Right ventricle myocardium superior (tissue), 1 donor: ENCODE results near the gene DDX42. TPM values are rescaled to one million over a fixed set of nuclear protein-coding genes. Genes with fewer than 3 reads are reported as not detected.
A peak's percentile ranks its signal among the peaks of the same experiment; 100 is the strongest.
"Not testable (repeated sequence)": the region's sequence is repeated elsewhere in the genome, so short reads cannot be mapped to it uniquely, and the experiment has no call there.

Source experiments
- ATAC-seq: fragments of 200-7000 bp; cut with Tn5 transposase; one replicate; pipeline ENCODE4 v1.9.1; 2020; ENCODE audit warnings: mild to moderate bottlenecking; ENCODE audit not compliant: poor library complexity
- DNase-seq: peaks from one replicate; pipeline ENCODE4 v3.0.0-alpha.2; 2020
- intact Hi-C: fragments of 100-400 bp; cut with DNase I; formaldehyde crosslinking; loops from one replicate; pipeline ENCODE4 v1.11.2; 2022
- total RNA-seq: library from RNA; stranded (reverse); fragmentation: NEBNext Ultra II Directional; extraction: Animal tissue kit (Norgen Biotek cat#: 25700); gene quantifications from one replicate; pipeline ENCODE4 v1.2.1, GENCODE V29; 2021
- donor health status: DM: no; HTN: yes; CAD: no; lungs with severe emphysema.

Gene DDX42
- total RNA-seq, 1 donor from 2014 or later, result 42.4 TPM

DNA sequence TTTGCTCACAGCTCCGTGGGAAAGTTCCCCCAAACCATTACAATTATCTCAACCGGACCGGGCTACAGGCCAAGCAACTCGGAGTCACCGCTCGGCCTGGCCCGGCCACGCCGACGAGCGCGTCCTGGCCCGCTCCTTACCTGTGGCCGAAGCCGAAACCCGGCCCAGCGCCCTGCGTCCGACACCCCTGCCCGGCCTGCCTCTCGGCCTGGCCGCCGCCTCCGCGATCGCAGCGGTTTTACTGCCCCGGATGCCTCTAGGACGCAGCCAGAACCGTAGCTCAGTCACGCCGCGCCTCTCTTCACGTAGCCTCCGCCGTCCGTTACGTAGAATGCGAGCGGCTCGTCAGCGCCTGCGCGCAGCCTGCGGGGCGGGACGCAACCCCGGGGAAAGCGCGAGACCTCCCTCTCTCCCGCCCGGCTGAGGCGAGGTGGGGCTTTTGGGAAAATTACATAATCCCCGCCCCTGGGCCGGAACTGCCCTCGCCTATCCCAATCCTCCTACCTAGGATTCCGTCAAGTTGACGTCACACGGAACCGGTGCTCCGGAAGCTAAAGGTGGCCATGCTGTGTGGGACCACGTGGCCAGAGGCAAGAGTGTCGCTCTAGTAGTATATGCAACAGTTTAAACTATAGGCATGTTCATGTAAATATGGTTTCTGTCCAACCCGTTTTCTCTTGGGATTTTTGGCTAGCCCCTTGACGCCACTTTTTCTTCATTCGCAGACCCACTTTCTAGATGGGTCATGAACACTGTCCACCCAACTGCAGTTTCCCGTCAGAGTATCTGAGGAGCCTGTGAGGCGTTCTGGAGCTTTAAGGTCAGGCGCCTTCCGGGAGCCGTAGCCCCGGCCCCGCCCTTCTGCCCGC is 464 bp upstream of the DDX42 start, which contains the start of gene CCDC47:
Gene CCDC47, minus strand, starts transcription at position 326 of the 869 bp plus-strand sequence. CDS start 7,422 bp downstream, outside the sequence.
- ATAC-seq (peak; percentile 95), DNase-seq (peak; percentile 98)
- intact Hi-C loops, result no loop called here

DNA sequence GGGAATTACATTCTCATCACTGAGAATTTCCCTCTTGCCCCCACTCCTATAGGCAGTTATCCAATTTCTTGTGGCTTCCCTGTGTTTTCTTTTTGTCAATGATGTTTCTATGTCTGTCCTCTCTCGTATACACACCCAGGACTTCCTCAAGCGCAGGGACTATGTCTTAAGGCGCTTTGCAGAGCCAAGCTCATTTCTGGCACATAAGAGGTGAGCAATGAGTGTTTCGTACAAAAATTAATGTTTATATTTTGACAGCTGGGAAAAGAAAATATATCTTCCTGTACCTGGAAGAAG is 947 bp downstream of the DDX42 start:
- ATAC-seq (no peak), DNase-seq (no peak)
- intact Hi-C loops, result no loop called here

DNA sequence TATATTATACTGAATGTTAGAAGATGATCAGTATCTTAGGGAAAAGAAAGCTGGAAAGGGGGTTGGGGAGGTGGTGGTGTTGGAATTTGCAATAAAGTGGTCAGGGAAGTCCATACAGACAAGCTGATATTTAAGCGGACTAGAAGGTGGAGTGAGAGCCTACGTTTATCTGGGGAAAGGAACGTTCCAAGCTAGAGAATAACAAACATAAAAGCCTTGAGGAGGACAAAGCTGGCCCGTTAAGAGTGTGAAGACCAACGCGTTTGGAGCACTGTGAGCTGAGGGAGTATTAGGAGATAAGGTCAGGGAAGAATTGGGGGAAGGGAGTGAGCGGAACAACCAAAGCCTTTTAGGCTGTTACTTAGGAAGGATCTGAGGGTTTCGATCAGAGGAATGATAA is 1.4 kb downstream of the DDX42 start:
- DNase-seq (no peak), ATAC-seq (no peak)
- intact Hi-C loops, result no loop called here

DNA sequence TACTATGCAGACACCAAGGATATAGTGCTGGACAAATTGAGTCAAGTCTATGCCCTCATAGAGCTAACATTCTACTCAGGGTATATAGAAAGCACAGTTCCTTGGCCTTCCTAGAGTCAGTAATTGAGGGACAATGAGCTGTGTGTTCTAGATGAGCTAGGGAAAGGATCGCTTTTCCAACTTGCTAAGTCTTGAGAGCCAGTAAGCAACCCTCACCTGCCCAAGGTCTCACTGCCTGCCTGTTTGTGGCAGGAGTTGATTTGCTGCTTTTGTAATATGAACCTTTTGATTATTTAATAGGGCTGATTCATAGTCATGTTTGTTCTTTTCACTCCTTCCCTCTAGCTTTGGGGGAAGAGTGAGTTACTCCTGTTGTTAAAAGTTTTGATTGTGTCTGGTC is 6.5 kb downstream of the DDX42 start:
- intact Hi-C loops, result no loop called here
- ATAC-seq, result no peak

DNA sequence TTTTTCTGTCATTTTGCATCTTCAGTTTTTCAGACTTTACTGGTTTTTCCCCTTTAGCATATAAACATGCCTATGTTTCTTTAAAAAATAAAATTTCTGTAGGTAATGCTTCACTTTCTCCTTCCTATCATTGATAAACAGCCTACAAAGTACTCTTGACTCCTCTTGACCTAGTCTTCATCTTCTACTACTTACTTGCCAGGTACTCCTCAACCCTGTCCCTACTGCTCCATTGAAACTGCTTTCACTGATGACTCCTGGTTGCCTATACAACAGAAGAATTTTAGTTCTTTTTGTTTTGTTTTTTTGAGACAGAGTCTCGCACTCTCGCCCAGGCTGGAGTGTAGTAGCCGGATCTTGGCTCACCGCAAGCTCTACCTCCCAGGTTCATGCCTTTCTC is 7.0 kb downstream of the DDX42 start:
- ATAC-seq (no peak), DNase-seq (no peak)
- intact Hi-C loops, result no loop called here

More for the DNA sequence above, 6.5 kb downstream of the DDX42 start:
- no peak for DNase-seq

DNA sequence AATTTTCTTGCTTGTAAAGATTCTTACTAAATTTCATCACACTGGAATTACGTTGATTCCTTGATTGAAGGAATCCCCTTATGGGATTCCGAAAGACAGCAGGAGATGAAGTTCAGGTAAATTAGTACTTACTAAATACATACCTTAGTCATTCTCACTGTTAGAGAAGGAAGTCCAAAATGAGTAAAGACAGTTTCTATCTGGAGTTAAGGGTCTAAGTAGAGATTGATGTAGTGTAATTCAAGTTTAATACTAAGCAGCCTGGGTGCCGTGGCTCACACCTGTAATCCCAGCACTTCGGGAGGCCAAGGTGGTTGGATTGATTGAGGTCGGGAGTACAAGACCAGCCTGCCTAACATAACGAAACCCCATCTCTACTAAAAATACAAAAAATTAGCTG is 9.6 kb downstream of the DDX42 start:
- no peak for ATAC-seq
- DNase-seq, result no peak
- intact Hi-C loops, result no loop called here

DNA sequence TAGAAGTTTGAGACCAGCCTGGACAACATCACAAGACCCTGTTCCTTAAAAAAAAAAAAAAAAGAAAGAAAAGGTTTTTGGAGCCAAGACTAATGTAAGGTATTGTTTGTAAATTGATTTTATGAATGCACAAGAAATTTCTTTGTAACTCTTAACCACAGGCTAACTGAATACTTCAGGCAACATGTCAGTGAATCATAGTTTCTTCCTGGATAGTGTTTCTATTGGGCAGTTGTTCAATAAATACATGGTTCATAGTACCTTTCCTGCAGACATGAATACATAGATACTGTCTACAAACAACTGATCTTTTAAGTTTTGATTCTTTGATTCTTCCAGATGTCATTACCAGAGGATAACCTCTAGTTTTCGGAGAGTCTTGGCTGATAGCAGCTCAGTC is 11.6 kb downstream of the DDX42 start:
- intact Hi-C loops, result no loop called here
- DNase-seq, result no peak
- ATAC-seq, result no peak

DNA sequence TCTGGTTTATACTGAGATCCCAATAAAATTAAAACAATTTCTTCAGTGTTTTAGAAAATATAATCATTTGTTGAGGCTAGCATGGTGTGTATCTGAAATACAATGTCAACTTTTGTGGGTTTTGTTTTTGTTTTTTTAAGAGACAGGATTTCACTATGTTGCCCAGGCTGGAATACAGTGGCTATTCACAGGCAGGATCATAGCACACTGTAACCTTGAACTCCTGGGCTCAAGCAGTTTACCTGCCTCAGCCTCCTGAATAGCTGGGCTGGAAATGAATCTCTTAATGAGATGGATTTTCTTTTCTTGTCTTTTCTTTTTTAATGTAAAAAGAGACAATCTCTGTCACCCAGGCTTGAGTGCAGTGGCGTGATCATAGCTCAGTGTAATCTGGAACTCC is 12.1 kb downstream of the DDX42 start:
- DNase-seq (no peak), ATAC-seq (no peak)
- intact Hi-C loops, result no loop called here

DNA sequence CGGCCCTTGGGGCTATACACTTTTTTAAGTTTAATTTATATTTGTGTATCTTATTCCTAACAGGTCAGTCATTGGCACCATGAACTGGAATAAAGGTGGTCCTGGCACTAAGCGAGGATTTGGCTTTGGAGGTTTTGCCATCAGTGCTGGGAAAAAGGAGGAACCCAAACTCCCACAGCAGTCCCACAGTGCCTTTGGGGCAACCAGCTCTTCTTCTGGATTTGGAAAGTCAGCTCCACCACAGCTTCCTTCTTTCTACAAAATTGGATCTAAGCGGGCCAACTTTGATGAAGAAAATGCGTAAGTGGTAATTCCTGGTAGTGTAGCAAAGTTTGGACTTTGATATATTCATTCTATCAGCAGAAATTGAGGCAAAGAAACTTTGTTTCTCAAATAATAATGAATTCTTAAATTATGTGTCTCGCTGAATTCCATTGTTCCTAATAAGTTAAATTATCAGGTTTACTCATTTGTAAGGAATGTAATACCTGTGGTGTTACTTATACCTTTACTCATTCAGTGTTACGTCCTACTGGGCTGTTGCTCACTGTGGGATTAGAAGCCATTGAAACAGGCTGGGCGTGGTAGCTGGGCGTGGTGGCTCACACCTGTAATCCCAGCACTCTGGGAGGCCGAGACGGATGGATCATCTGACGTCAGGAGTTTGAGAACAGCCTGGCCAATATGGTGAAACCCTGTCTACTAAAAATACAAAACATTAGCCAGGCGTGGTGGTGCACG is 13.2 kb downstream of the DDX42 start:
- ATAC-seq (no peak), DNase-seq (no peak)
- intact Hi-C loops, result no loop called here

DNA sequence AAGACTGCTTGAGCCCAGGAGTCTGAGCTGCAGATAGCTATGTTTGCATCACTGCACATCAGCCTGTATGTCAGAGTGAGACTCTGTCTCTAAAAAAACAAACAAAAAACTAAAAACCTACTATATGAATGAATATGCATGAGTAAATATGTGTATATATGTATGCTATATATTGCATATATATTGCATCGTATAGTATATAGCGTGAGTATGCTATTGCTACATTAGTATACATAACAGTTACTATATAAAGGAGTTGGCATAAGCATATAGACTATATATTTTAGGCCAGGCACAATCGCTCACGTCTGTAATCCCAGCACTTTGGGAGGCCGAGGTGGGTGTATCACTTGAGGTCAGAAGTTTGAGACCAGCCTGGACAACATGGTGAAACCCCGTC is 16.1 kb downstream of the DDX42 start:
- ATAC-seq (no peak), DNase-seq (no peak)
- intact Hi-C loops, result no loop called here

DNA sequence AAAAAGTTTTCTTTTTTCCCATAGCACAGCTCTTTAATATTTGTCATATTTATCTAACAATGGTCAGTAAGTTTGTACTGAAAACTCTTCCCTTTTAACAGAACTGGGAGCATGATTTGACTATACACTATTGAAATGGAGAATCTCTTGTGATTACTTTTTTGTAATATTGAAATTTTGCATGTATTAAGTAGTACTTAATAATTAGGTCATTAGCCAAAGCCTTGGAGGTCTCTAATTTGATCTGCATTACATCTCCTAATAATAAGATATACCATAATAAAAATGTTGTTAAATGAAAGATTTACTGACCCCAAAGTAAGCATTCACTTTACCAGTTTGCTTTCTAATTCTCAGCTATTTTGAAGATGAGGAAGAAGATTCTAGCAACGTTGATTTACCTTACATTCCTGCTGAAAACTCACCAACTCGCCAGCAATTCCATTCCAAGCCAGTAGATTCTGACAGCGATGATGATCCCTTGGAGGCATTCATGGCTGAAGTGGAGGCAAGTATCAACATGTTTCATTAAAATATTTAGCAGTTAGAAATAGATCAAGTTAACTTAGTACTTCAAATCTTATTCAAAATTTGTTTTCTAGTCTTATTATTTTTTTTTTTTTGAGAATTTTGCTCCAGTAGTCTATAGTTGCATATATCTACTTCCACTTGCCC is 18.2 kb downstream of the DDX42 start:
- ATAC-seq (no peak), DNase-seq (no peak)
- intact Hi-C loops, result no loop called here

DNA sequence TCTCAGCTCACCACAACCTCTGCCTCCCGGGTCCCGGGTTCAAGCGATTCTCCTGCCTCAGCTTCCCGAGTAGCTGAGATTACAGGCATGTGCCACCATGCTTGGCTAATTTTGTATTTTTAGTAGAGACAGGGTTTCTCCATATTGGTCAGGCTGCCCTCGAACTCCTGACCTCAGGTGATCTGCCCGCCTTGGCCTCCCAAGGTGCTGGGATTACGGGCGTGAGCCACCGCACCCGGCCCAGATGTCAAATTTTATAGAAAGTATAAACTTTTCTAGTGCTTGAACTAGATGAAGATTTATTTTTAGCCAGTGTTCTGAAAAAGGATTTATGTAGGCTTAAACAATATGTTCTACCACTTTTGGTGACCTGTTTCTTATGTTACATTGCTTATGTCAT is 22.4 kb downstream of the DDX42 start:
- intact Hi-C loops, DNase-seq, ATAC-seq: not testable (repeated sequence)

DNA sequence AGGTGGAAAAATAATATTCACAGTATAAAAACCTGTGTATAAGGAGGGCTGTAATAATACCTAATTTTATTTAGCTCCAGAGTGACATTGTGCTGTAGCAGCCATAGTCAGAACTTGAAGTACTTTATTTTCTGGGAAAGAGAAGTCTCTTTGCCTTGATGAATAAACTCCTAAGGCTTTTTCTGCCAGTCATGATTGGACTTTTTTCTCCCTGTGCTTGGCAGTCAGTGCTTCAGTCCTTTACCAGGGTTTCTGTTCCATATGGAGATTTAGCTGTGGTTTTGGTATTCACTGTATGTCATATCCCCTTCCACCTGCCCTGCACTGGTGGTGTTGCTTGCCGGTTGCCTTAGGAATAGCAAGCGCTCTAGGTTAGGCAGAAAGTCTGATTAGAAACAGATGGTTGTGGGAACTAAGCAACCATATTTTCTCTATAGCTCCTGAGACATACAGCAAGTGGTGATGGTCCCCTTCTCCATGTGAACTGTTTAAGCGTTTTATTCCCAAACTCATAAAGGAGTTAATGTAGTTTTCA is 24.7 kb downstream of the DDX42 start:
- DNase-seq (no peak), ATAC-seq (no peak)
- intact Hi-C loops, result no loop called here

DNA sequence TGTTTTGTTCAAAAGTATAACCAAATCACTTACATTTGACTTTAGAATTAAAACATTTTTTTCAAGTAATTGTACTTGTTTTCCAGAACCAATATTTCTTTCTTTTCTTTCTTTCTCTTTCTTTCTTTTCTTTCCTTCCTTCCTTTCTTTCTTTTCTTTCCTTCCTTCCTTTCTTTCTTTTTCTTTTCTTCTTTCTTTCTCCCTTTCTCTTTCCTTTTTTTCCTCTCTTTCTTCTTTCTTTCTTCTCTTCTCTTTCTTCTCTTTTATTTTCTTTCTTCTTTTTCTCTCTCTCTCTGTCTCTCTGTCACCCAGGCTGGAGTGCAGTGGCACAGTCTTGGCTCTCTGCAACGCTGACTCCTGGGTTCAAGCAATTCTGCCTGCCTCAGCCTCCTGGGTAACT is 26.8 kb downstream of the DDX42 start:
- DNase-seq, result no peak
- ATAC-seq, result no peak
- intact Hi-C loops, result no loop called here

DNA sequence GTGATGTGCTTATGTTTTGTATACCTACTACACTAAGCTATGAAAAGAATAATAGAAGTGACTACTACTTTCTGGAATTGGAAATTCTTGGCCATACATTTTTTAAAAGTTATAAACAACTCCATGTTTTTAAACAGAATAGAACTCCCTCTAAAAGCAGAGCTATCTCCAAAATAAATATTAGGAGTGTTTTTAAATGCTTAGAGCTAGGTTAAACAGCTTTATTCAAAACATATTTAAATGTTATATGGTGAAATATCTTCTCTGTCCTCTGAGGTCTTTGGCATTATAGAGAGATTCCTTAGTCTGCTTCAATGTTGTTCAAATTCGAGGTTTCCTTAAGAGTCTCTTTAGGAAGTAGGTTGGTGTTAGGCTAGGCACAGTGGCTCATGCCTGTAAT is 30.4 kb downstream of the DDX42 start:
- intact Hi-C loops, result no loop called here

DNA sequence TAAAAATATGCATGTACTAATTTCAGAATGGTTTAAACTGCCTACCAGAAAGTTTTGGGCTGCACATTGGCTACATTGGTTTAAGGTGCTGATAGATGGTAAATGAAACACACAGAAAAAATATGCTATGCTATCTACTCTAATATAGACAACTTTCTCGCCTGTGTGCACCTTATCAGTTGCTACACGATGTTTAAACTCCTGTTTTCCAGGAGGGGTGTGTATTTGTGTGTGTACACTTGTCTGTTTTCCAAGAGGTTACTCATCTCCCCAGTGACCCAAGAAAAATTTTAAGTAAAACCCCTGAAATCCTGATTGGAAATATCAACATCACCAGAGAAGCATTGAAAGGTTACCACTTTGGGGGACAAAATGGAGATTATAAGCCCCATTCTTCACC is 31.6 kb downstream of the DDX42 start:
- intact Hi-C loops, result no loop called here
- DNase-seq (no peak), ATAC-seq (no peak)

More for the DNA sequence above, 30.4 kb downstream of the DDX42 start:
- DNase-seq, result no peak
- no peak for ATAC-seq

DNA sequence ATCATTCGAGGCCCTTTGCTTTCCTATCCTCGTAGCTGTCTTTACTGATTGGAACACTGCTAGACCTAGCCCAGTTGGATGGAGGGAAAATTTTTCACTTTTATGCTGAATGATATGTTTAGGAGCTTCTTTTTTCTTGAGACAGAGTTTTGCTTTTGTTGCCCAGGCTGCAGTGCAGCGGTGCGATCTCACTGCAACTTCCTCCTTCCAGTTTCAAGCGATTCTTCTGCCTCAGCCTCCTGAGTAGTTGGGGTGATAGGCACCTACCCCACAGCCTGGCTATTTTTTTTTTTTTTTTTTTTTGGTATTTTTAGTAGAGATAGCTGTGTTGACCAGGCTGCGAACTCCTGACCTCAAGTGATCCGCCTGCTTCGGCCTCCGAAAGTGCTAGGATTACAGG is 36.0 kb downstream of the DDX42 start:
- DNase-seq, result no peak
- intact Hi-C loops, result no loop called here
- no peak for ATAC-seq

DNA sequence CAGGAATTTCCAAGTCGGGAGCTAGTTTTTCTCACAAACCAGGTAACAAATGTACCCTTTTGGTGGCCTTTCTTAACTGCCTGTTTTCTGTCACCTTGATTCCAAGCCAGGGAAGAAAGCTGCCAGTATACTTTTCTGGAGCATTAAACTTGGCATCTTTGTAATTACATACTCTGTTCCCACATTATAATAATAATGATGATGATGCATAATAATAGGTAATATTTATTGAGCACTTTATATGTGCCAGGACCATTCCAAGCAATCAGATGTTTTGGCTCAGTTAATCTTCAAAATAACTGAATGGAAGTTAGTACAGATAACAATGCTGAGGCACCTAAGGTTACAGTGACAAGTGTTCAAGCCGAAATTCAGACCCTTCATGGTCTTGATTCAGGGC is 42.2 kb downstream of the DDX42 start:
- intact Hi-C loops, result no loop called here
- no peak for DNase-seq
- no peak for ATAC-seq

DNA sequence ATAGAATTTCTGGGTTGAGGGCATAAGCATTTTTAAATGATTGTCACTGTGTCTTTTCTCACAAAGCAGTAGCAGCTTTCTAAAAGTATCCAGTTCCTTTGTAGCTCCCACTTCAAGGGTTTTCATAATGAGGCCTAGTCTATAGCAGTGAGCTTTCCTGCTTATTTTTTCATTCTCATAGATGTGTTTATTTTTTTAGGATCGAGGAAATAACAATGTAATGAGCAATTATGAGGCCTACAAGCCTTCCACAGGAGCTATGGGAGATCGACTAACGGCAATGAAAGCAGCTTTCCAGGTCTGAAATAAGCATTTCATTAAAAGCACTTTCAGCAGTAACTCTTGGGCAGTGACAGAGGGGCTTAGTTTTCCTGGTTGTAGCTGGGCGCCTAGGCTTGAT is 42.7 kb downstream of the DDX42 start:
- intact Hi-C loops, result no loop called here
- DNase-seq (no peak), ATAC-seq (no peak)
